ENCODE measurements around the gene HENMT1. TPM values are rescaled to one million over a fixed set of nuclear protein-coding genes. Genes with fewer than 3 reads are reported as not detected.

The HENMT1 gene
- total and polyA plus RNA-seq, 9 of the 15 experiments (the other 6 are each of a cell fraction or from before 2014, with no cell fraction given), result not detected

DNA sequence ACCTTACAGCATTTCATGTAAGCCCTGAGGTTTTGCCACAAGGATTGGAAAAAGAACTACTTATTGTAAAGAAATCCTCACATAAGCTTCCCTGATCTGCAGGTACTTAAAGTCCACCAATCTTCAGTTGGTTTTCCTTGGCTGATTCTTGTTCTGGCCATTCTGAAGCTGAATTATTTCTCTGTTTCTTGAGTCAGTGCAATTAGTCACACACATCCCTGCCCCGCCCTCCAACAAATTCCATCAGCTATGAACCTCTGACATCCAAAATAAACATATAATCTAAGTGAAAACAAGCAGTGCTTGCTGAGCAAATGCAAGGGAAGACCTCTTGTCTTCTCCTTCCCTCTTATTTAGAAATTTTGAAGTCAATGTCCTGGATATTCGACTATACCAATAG lies 43.6 kb upstream of the HENMT1 start:
- no peaks in the 10 kb centered on the region for H4K20me1 ChIP-seq (replicated peaks; ENCODE audit: control insufficient read depth, insufficient read depth, low read length)
- in situ Hi-C loops (cut with MboI) (no loop called here), intact Hi-C loops (cut with micrococcal nuclease) (no loop called here)
- peaks cover 2 to 9% of the 10 kb centered on the region in 2 experiments; a peak in 4 of 5 replicates for H3K4me1 ChIP-seq (replicated peaks in 1 of 2; ENCODE audit: control insufficient read depth in 2 of 2, insufficient read depth in 2 of 2, low read length in 2 of 2)
- DNase-seq (ENCODE audit: extremely low read depth in 1 of 4, low spot score in 3 of 4) (no peak), ATAC-seq (no peak), FAIRE-seq (no peak)
- no TSS peak for BruUV-seq (replicated peaks)
- ChIA-PET POLR2A (interaction anchor here (0.6 to 6.5 kb wide), 8 partner anchors 10 to 418 kb away, joined by 3 to 97 read pairs (median 8); partner anchors contain the start of gene PRPF38B), CTCF (ENCODE audit: low intra/inter-chr PET ratio) (interaction anchor here (0.6 kb wide), 1 partner anchor 408 kb away, joined by 3 read pairs; a partner anchor contains a TSS)
- no peak overlapping the region for H3K9ac ChIP-seq (ENCODE audit: insufficient read depth in 1 of 2, low read depth in 2 of 2, low read length in 2 of 2)
- TF ChIP-seq SPI1 (IDR thresholded peaks at IDR 0.05; ENCODE audit: borderline replicate concordance, low read depth, low read length), result no peak
- no peak for TF ChIP-seq ARID3A (IDR thresholded peaks at IDR 0.05; ENCODE audit: borderline replicate concordance, low read depth, low read length)
- TF ChIP-seq HOMEZ (CRISPR knock-in tag; IDR thresholded peaks at IDR 0.05), result no peak
- TF ChIP-seq KAT8 (IDR thresholded peaks at IDR 0.05; ENCODE audit: low read depth), result no peak
- no peak for TF ChIP-seq RREB1 (CRISPR knock-in tag; IDR thresholded peaks at IDR 0.05)
- TF ChIP-seq CBX5 (IDR thresholded peaks at IDR 0.05; ENCODE audit: borderline replicate concordance, low read depth), result no peak
- H2AFZ ChIP-seq (ENCODE audit: low read depth, low read length), result no peak overlapping the region
- no peaks in the 10 kb centered on the region for H3K79me2 ChIP-seq (ENCODE audit: control insufficient read depth, insufficient read depth, low read length)
- no peaks in the 10 kb centered on the region for H3K9me3 ChIP-seq (replicated peaks; ENCODE audit: control insufficient read depth, insufficient read depth, low read depth, low read length)
- no peak overlapping the region for H3K4me2 ChIP-seq (ENCODE audit: insufficient read depth, low read length)
- no peaks in the 10 kb centered on the region for H3K9me1 ChIP-seq (ENCODE audit: control insufficient read depth, insufficient read depth, low read length)
- H3K27me3 ChIP-seq (ENCODE audit: control insufficient read depth in 2 of 2, insufficient read depth in 2 of 2, low read length in 2 of 2), result no peaks in the 10 kb centered on the region
- no peak overlapping the region for H3K4me3 ChIP-seq
- WGBS (ENCODE audit: insufficient coverage, low coverage, missing lambda C conversion rate), result 37% methylated on average over 2 of the region's 2 CpGs
- H3K27ac ChIP-seq (ENCODE audit: extremely low read depth, low read depth, low read length), result no peak overlapping the region
- peaks cover 28% of the 10 kb centered on the region for H3K36me3 ChIP-seq (ENCODE audit: control insufficient read depth, insufficient read depth, low read length)
